Ovary (tissue), 3 donors: ENCODE results near the gene ORC4.

Experiments
- CTCF ChIP-seq, 3 donors: fragments of 450-650 bp in 2 of 3; fragments of 200-600 bp in 1 of 3; IDR thresholded peaks; one replicate each; pipeline versions ENCODE4 v1.5.1 to v1.8.0; 2016 to 2022; ENCODE audit warnings: antibody characterized with exemption in 3 of 3, mild to moderate bottlenecking in 1 of 3
- EP300 ChIP-seq: sonication (generic); formaldehyde crosslinking; IDR thresholded peaks from one replicate; pipeline ENCODE4 v1.6.1; 2017; ENCODE audit warnings: antibody characterized with exemption
- POLR2A ChIP-seq: fragments of 450-650 bp; IDR thresholded peaks from one replicate; pipeline ENCODE4 v1.6.1; 2017; ENCODE audit warnings: antibody characterized with exemption, mild to moderate bottlenecking, moderate library complexity
- donor health status: DM: no; HTN: no; CAD: no.

GRCh38 chr2:148026573-148026972, 6.0 kb upstream of the ORC4 start:
- TF ChIP-seq CTCF (IDR thresholded peaks at IDR 0.05): no peak
- no peak for TF ChIP-seq POLR2A
- no peak for TF ChIP-seq EP300
